Parathyroid adenoma (tissue), 2 donors: ENCODE data around the gene PARP1.

ENCODE experiments used
- H2AFZ ChIP-seq: fragments of 300-600 bp; sonication (generic); one replicate; pipeline ENCODE4 v1.7.0; 2017; ENCODE audit warnings: antibody characterized with exemption, mild to moderate bottlenecking
- H3K27ac ChIP-seq: fragments of 300-600 bp; sonication (generic); one replicate; pipeline ENCODE4 v1.7.0; 2017
- H3K27me3 ChIP-seq: fragments of 300-600 bp; sonication (generic); one replicate; pipeline ENCODE4 v1.7.0; 2017; ENCODE audit warnings: low read length; ENCODE audit not compliant: control insufficient read depth, insufficient read depth
- H3K36me3 ChIP-seq: fragments of 300-600 bp; sonication (generic); one replicate; pipeline ENCODE4 v1.7.0; 2017; ENCODE audit warnings: low read length; ENCODE audit not compliant: control insufficient read depth, insufficient read depth
- H3K4me1 ChIP-seq: fragments of 300-600 bp; sonication (generic); one replicate; pipeline ENCODE4 v1.7.0; 2017; ENCODE audit warnings: control low read depth
- H3K4me2 ChIP-seq: fragments of 300-600 bp; sonication (generic); one replicate; pipeline ENCODE4 v1.7.0; 2017; ENCODE audit warnings: low read length
- H3K4me3 ChIP-seq: fragments of 300-600 bp; sonication (generic); one replicate; pipeline ENCODE4 v1.7.0; 2017; ENCODE audit warnings: low read depth, low read length
- H3K79me2 ChIP-seq: fragments of 300-600 bp; sonication (generic); one replicate; pipeline ENCODE4 v1.7.0; 2017; ENCODE audit warnings: control low read depth
- H3K9ac ChIP-seq: fragments of 300-600 bp; sonication (generic); one replicate; pipeline ENCODE4 v1.7.0; 2017; ENCODE audit warnings: mild to moderate bottlenecking
- H3K9me3 ChIP-seq: fragments of 300-600 bp; sonication (generic); one replicate; pipeline ENCODE4 v1.7.0; 2017; ENCODE audit warnings: low read length; ENCODE audit not compliant: control insufficient read depth
- TF ChIP-seq, protein P1 (sequence below): fragments of 300-600 bp; sonication (generic); IDR thresholded peaks from one replicate; pipeline ENCODE4 v1.7.0; 2017; ENCODE audit warnings: antibody characterized with exemption, mild to moderate bottlenecking
- donor health status: primary hyperparathyroidism.

PARP1 gene

DNA sequence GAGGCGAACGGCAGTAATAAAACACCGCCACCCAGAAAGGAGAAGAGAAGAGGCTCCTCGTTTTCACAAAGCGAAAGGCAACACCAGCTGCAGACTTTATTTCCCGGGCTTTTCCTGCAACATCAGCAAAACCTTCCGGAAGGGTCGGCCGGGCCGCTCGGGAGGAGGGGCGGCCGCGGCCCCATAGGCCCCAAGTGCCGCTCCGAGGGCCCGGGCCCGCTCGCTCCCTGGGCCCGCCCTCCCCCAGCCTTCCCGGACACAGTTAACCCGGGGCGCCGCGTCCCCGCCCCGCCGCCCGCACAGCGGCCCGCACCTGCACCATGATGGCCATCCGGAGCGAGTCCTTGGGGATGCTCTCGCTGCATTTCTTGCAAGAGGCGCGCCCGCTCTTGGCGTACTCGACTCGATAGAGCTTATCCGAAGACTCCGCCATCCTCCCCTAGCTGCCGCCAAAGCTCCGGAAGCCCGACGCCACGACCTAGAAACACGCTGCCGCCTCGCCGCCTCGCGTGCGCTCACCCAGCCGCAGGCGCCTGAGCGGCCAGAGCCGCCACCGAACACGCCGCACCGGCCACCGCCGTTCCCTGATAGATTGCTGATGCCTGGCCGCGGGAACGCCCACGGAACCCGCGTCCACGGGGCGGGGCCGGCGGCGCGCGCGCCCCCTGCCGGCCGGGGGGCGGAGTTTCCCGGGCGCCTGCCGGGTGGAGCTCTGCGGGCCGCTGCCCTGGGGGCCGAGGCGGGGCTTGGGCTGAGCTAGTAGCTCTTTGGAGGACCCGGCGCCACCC lies at the start of gene PARP1:
Gene PARP1, minus strand, starts transcription at position 597 of the 788 bp plus-strand sequence. Its CDS starts 164 bp downstream, at position 433.
- Histone ChIP-seq H3K4me2 (peak within 1 kb of the TSS; percentile 84), H3K4me1 (peaks cover 12% of the 10 kb centered on the region), H2AFZ (peak within 1 kb of the TSS; percentile 74), H3K9me3 (no peaks in the 10 kb centered on the region), H3K9ac (no peak within 1 kb of the TSS), H3K79me2 (peaks cover 34% of the 10 kb centered on the region), H3K4me3 (peak within 1 kb of the TSS; percentile 78), H3K27me3 (no peaks in the 10 kb centered on the region), H3K36me3 (no peaks in the 10 kb centered on the region), H3K27ac (peak within 1 kb of the TSS; percentile 80)
- TF ChIP-seq, protein P1, sequence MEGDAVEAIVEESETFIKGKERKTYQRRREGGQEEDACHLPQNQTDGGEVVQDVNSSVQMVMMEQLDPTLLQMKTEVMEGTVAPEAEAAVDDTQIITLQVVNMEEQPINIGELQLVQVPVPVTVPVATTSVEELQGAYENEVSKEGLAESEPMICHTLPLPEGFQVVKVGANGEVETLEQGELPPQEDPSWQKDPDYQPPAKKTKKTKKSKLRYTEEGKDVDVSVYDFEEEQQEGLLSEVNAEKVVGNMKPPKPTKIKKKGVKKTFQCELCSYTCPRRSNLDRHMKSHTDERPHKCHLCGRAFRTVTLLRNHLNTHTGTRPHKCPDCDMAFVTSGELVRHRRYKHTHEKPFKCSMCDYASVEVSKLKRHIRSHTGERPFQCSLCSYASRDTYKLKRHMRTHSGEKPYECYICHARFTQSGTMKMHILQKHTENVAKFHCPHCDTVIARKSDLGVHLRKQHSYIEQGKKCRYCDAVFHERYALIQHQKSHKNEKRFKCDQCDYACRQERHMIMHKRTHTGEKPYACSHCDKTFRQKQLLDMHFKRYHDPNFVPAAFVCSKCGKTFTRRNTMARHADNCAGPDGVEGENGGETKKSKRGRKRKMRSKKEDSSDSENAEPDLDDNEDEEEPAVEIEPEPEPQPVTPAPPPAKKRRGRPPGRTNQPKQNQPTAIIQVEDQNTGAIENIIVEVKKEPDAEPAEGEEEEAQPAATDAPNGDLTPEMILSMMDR, result peak; percentile 33

DNA sequence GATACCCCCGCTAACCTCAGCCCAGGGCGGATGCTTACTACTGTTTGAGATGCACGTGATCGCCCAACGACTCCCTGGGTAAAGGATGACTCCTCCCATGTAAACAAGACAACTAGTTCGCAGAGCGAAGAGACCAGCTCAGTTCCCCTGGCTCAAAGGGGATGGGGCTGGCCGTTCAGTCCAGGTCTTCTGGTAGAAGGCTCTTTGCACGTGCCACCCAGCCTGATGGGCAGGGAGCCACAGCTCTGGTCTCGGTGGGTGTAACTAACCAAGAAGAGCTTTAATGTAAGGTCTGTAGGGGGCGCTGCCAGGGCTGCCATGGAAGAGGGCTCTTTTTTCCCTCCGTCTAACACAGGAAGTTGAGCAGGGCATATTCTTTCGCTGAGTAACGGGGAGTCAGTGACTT lies 49.4 kb upstream of the PARP1 start:
- Histone ChIP-seq H3K9me3 (no peaks in the 10 kb centered on the region), H3K9ac (no peak overlapping the region), H3K27ac (no peak overlapping the region), H3K79me2 (no peaks in the 10 kb centered on the region), H3K36me3 (no peaks in the 10 kb centered on the region), H3K4me3 (no peak overlapping the region), H3K4me2 (no peak overlapping the region), H2AFZ (no peak overlapping the region), H3K4me1 (no peaks in the 10 kb centered on the region), H3K27me3 (no peaks in the 10 kb centered on the region)
- TF ChIP-seq, protein P1, result no peak

DNA sequence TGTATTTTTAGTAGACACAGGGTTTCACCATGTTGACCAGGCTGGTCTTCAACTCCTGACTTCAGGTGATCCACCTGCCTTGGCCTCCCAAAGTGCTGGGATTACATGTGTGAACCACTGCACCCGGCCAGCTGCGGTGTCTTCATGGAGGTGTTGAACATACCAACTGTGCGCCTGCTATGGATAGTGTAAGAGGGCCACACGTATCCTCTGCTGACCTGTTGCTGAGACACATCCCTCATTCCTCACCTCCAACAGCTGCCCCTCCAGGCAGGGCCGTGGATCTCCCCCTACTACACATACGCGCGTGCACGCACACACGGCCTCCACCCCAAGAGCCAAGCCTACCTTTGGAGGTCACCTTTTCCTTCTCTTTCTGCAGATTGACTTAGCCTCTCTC lies 48.0 kb upstream of the PARP1 start:
- H3K4me1 ChIP-seq, result no peaks in the 10 kb centered on the region

DNA sequence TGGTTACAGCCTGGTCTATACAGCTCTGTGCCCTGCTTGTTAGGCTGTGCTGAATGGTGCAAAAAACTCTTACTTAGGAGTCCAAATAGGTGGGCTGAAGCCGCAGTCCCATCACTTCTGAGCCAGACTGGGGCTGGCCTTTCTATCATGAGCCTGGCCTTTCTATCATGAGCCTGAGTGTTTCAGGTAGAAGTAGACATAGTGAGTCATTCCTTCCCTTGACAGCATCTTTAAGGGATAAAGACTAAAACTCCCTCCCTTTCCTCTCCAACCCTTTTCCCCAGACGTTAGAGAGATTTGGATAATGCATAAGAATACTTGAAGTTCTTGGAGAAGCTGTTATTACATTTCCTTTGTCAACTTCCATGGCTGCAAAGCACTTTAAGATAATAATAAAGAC lies 46.5 kb upstream of the PARP1 start:
- Histone ChIP-seq H3K27me3 (no peaks in the 10 kb centered on the region), H3K9me3 (no peaks in the 10 kb centered on the region), H3K9ac (no peak overlapping the region), H3K79me2 (no peaks in the 10 kb centered on the region), H3K4me2 (no peak overlapping the region), H3K27ac (no peak overlapping the region), H2AFZ (no peak overlapping the region), H3K4me3 (no peak overlapping the region), H3K36me3 (no peaks in the 10 kb centered on the region), H3K4me1 (no peaks in the 10 kb centered on the region)
- TF ChIP-seq, protein P1, result no peak

More for the DNA sequence above, 48.0 kb upstream of the PARP1 start:
- no peak overlapping the region for H2AFZ ChIP-seq
- no peak overlapping the region for H3K9ac ChIP-seq
- TF ChIP-seq, protein P1, result no peak
- no peaks in the 10 kb centered on the region for H3K79me2 ChIP-seq
- H3K9me3 ChIP-seq, result no peaks in the 10 kb centered on the region
- no peak overlapping the region for H3K27ac ChIP-seq
- no peak overlapping the region for H3K4me2 ChIP-seq
- no peaks in the 10 kb centered on the region for H3K36me3 ChIP-seq
- H3K4me3 ChIP-seq, result no peak overlapping the region
- no peaks in the 10 kb centered on the region for H3K27me3 ChIP-seq
